Tibial nerve (tissue), 3 donors: ENCODE measurements around the gene TTLL3.

ENCODE experiments used
- POLR2A ChIP-seq, 2 donors: fragments of 450-650 bp; IDR thresholded peaks; one replicate each; pipeline ENCODE4 v1.6.1; 2017; ENCODE audit warnings: antibody characterized with exemption in 2 of 2, mild to moderate bottlenecking in 2 of 2, moderate library complexity in 2 of 2
- TF ChIP-seq, protein P1 (sequence below), 5 experiments: fragments of 200-600 bp in 3 of 5; fragments of 450-650 bp in 2 of 5; sonication (generic) in 3 of 5; IDR thresholded peaks; one replicate each; pipeline ENCODE4 v1.5.1; 2016 to 2019; ENCODE audit warnings: antibody characterized with exemption in 5 of 5, mild to moderate bottlenecking in 3 of 5, moderate library complexity in 2 of 5

DNA sequence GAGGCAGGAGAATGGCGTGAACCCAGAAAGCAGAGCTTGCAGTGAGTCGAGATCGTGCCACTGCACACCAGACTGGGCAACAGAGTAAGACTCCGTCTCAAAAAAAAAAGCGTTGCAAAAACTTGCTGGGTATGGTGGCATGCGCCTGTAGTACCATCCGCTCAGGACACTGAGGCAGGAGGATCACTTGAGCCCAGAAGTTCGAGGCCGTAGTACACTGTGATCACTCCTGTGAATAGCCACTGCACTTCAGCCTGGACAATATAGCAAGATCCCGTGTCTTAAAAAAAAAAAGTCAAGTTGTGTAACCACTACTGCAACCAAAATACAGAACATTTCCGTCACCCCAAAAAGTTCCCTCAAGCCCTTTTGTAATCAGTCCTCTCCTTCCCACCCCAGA lies 15.7 kb upstream of the TTLL3 start:
- TF ChIP-seq, protein P1, sequence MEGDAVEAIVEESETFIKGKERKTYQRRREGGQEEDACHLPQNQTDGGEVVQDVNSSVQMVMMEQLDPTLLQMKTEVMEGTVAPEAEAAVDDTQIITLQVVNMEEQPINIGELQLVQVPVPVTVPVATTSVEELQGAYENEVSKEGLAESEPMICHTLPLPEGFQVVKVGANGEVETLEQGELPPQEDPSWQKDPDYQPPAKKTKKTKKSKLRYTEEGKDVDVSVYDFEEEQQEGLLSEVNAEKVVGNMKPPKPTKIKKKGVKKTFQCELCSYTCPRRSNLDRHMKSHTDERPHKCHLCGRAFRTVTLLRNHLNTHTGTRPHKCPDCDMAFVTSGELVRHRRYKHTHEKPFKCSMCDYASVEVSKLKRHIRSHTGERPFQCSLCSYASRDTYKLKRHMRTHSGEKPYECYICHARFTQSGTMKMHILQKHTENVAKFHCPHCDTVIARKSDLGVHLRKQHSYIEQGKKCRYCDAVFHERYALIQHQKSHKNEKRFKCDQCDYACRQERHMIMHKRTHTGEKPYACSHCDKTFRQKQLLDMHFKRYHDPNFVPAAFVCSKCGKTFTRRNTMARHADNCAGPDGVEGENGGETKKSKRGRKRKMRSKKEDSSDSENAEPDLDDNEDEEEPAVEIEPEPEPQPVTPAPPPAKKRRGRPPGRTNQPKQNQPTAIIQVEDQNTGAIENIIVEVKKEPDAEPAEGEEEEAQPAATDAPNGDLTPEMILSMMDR (IDR thresholded peaks at IDR 0.05): no peak
- TF ChIP-seq POLR2A (IDR thresholded peaks at IDR 0.05): no peak
